Measurements from ENCODE around the gene MEA1. TPM values are rescaled to one million over a fixed set of nuclear protein-coding genes. Genes with fewer than 3 reads are reported as not detected.

Gene MEA1
- total and polyA plus RNA-seq, 10 of the 15 experiments (the other 5 are each of a cell fraction or from before 2014, with no cell fraction given), result 59.1 to 148 (median 96.4) TPM

- BruUV-seq (replicated peaks), result no TSS peak
- ChIA-PET POLR2A (no interaction called here), CTCF (interaction anchor here (0.6 kb wide), 2 partner anchors 66 to 161 kb away, joined by 3 to 4 read pairs; no protein-coding TSS in a partner anchor), RAD21 (ENCODE audit: unreplicated experiment) (interaction anchor here (0.6 to 1.1 kb wide), 2 partner anchors 9 to 184 kb away, joined by 3 to 4 read pairs; no protein-coding TSS in a partner anchor), SMC1A (ENCODE audit: uncharacterized antibody, unreplicated experiment) (interaction anchor here (2.2 kb wide), 1 partner anchor 10 kb away, joined by 8 read pairs; the partner anchor contains the start of gene PPP2R5D)
- Histone ChIP-seq H3K4me2 (ENCODE audit: control insufficient read depth, insufficient read depth) (no peak overlapping the region), H2AFZ (ENCODE audit: control insufficient read depth, low read depth, low read length) (no peak overlapping the region), H3K27ac (ENCODE audit: control insufficient read depth, insufficient read depth) (no peak overlapping the region), H3K4me3 (no peak overlapping the region), H3K4me1 (ENCODE audit: control insufficient read depth, insufficient read depth, low read length) (peaks cover 3% of the 10 kb centered on the region), H3K27me3 (replicated peaks in 1 of 2; ENCODE audit: control insufficient read depth in 2 of 2, insufficient read depth in 2 of 2, low read length in 1 of 2) (no peaks in the 10 kb centered on the region), H3K36me3 (ENCODE audit: control insufficient read depth in 2 of 2, insufficient read depth in 2 of 2, low read length in 1 of 2) (no peaks in the 10 kb centered on the region; a peak in 1 of 4 replicates), H3K79me2 (ENCODE audit: control insufficient read depth, insufficient read depth, low read length) (peaks cover 19% of the 10 kb centered on the region), H3K9me3 (replicated peaks; ENCODE audit: control insufficient read depth, insufficient read depth, low read length) (no peaks in the 10 kb centered on the region), H4K20me1 (ENCODE audit: control insufficient read depth, insufficient read depth) (no peaks in the 10 kb centered on the region), H3K9ac (ENCODE audit: control insufficient read depth, insufficient read depth, low read length) (no peak overlapping the region)
- in situ Hi-C loops (cut with MboI) (no loop called here), intact Hi-C loops (cut with micrococcal nuclease; ENCODE audit: unreplicated experiment) (no loop called here)
- no peak for DNase-seq (ENCODE audit: low read depth, low spot score)
- no peak for FAIRE-seq
- no peak for ATAC-seq
- 95% methylated on average over 3 of the region's 3 CpGs for WGBS (ENCODE audit: insufficient coverage, insufficient replicate concordance, low lambda C conversion rate, missing lambda C conversion rate)
- TF ChIP-seq PAX5 (IDR thresholded peaks at IDR 0.05; ENCODE audit: borderline replicate concordance, low read depth, low read length) (no peak), PAX8 (IDR thresholded peaks at IDR 0.05) (no peak), ZNF687 (IDR thresholded peaks at IDR 0.05) (no peak), HDAC6 (IDR thresholded peaks at IDR 0.05; ENCODE audit: unreplicated experiment) (no peak), WRNIP1 (IDR thresholded peaks at IDR 0.05; ENCODE audit: borderline replicate concordance, low read depth, low read length) (no peak), CEBPB (IDR thresholded peaks at IDR 0.05; ENCODE audit: borderline replicate concordance in 1 of 2, low read depth in 2 of 2, low read length in 2 of 2) (no peak), YY1 (IDR thresholded peaks at IDR 0.05; ENCODE audit: low read depth, low read length) (no peak), SIX5 (IDR thresholded peaks at IDR 0.05; ENCODE audit: low read depth, low read length, severe bottlenecking) (no peak), NR2F1 (conservative IDR thresholded peaks at IDR 0.05) (no peak), NR2C1 (IDR thresholded peaks at IDR 0.05) (no peak), MEF2B (IDR thresholded peaks at IDR 0.05; ENCODE audit: partially characterized antibody, poor library complexity, severe bottlenecking) (no peak), FOS (IDR thresholded peaks at IDR 0.05; ENCODE audit: borderline replicate concordance, extremely low read depth, insufficient read length) (no peak), ZNF24 (IDR thresholded peaks at IDR 0.05) (no peak), NFIC (IDR thresholded peaks at IDR 0.05; ENCODE audit: low read depth, low read length) (no peak), HDAC2 (IDR thresholded peaks at IDR 0.05) (no peak), ZNF217 (IDR thresholded peaks at IDR 0.05) (no peak)
These were observed 39.8 kb downstream of the MEA1 start for GRCh38 chr6:42973926-42974325.
